PFSK-1 (cell line): ENCODE data around the gene CUTA.

ENCODE experiments used
- FOXP2 ChIP-seq: optimal IDR thresholded peaks from 2 replicates; pipeline ENCODE3; 2011; ENCODE audit warnings: borderline replicate concordance, control low read depth, inconsistent platforms; ENCODE audit not compliant: insufficient read depth; ENCODE audit errors: extremely low read length, extremely low read depth
- POLR2AphosphoS5 ChIP-seq: IDR thresholded peaks from 2 replicates; pipeline ENCODE4 v1.6.1; 2012; ENCODE audit warnings: low read depth, mild to moderate bottlenecking, control low read depth, low read length, moderate library complexity
- SIN3A ChIP-seq: IDR thresholded peaks from 2 replicates; pipeline ENCODE4 v1.6.1; 2012; ENCODE audit warnings: mild to moderate bottlenecking, low read length, moderate library complexity, borderline replicate concordance; ENCODE audit not compliant: insufficient read depth
- TAF1 ChIP-seq: IDR thresholded peaks from 2 replicates; pipeline ENCODE4 v1.6.1; 2012; ENCODE audit warnings: low read length, control low read depth, borderline replicate concordance; ENCODE audit not compliant: insufficient read depth
- TF ChIP-seq, protein P1 (sequence below), 2 experiments: IDR thresholded peaks; 2 replicates each; pipeline versions ENCODE4 v1.6.1 to v1.8.0; 2011 to 2012; ENCODE audit warnings: low read depth in 2 of 2, low read length in 2 of 2, control low read depth in 1 of 2, inconsistent platforms in 1 of 2, mild to moderate bottlenecking in 1 of 2, moderate library complexity in 1 of 2; ENCODE audit not compliant: insufficient read depth in 1 of 2

CUTA gene

DNA sequence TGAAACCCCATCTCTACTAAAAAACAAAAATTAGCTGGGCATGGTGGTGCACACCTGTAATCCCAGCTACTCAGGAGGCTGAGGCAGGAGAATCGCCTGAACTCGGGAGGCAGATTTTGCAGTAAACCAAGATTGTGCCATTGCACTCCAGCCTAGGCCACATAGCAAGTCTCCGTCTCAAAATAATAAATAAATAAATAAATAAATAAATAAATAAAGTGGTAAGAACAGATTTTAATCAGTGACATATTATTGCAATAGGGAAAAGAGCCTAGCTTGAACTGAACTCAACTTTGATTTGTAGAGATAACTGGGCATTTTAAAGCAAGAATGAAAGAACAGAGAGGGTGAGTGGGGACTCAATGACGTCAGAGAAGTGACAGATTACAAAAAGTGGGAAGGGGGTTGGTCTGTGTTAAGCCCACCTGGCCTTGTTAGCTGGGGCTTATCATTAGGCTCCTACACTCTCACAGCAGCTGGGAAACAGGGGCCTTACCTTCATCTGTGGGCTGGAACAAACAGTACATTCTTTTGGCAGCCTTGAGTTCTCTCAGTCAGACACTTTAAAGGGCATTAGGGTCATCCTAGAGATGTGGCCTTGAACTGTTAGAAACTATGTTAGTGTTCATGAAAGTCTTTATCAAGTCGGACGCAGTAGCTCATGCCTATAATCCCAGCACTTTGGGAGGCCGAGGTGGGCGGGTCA lies 50.7 kb downstream of the CUTA start:
- TF ChIP-seq, protein P1, sequence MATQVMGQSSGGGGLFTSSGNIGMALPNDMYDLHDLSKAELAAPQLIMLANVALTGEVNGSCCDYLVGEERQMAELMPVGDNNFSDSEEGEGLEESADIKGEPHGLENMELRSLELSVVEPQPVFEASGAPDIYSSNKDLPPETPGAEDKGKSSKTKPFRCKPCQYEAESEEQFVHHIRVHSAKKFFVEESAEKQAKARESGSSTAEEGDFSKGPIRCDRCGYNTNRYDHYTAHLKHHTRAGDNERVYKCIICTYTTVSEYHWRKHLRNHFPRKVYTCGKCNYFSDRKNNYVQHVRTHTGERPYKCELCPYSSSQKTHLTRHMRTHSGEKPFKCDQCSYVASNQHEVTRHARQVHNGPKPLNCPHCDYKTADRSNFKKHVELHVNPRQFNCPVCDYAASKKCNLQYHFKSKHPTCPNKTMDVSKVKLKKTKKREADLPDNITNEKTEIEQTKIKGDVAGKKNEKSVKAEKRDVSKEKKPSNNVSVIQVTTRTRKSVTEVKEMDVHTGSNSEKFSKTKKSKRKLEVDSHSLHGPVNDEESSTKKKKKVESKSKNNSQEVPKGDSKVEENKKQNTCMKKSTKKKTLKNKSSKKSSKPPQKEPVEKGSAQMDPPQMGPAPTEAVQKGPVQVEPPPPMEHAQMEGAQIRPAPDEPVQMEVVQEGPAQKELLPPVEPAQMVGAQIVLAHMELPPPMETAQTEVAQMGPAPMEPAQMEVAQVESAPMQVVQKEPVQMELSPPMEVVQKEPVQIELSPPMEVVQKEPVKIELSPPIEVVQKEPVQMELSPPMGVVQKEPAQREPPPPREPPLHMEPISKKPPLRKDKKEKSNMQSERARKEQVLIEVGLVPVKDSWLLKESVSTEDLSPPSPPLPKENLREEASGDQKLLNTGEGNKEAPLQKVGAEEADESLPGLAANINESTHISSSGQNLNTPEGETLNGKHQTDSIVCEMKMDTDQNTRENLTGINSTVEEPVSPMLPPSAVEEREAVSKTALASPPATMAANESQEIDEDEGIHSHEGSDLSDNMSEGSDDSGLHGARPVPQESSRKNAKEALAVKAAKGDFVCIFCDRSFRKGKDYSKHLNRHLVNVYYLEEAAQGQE (IDR thresholded peaks at IDR 0.05; ENCODE audit: insufficient read depth in 1 of 2, low read depth in 2 of 2, low read length in 2 of 2): no peak
- no peak for TF ChIP-seq SIN3A
- TF ChIP-seq FOXP2: no peak
- no peak for TF ChIP-seq TAF1
- no peak for TF ChIP-seq POLR2AphosphoS5
